ENCODE results near the gene ZNF497. TPM values are rescaled to one million over a fixed set of nuclear protein-coding genes. Genes with fewer than 3 reads are reported as not detected.

The ZNF497 gene
- total and polyA plus RNA-seq, 9 of the 15 experiments (the other 6 are each of a cell fraction or from before 2014, with no cell fraction given) = 0.06 to 0.98 (median 0.44) TPM; not detected in 1

DNA sequence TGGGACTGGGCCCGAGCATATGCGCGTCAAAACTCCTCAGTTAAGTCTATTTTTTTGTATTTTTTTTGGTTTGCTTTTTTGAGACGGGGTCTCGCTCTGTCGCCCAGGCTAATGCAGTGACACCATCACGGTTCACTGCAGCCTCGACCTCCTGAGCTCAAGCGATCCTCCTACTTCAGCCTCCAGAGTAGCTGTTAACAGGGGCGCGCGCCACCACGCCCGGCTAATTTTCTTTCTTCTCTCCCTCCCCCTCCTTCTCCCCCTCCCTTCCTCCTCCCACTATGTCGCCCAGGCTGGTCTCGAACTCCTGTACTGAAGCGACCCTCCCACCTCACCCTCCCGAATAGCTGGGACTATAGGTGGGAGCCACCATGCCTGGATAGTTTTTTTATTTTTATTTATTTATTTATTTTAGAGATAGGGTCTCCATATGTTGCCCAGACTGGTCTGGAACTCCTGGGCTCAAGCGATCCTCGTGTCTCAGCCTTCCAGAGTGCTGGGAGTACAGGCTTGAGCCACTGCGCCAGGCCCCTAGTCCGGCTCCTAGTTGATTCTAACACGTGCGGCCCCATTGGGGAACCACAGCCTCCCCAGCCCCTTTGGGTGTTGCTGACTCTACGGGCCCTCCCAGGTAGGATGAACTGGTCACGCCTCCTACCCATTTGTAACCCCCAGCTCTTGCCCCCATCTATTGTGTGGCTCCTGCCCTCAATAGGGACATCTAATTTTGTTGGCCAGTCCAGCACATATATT lies 19.1 kb upstream of the ZNF497 start (continued):
- TF ChIP-seq, protein P1, sequence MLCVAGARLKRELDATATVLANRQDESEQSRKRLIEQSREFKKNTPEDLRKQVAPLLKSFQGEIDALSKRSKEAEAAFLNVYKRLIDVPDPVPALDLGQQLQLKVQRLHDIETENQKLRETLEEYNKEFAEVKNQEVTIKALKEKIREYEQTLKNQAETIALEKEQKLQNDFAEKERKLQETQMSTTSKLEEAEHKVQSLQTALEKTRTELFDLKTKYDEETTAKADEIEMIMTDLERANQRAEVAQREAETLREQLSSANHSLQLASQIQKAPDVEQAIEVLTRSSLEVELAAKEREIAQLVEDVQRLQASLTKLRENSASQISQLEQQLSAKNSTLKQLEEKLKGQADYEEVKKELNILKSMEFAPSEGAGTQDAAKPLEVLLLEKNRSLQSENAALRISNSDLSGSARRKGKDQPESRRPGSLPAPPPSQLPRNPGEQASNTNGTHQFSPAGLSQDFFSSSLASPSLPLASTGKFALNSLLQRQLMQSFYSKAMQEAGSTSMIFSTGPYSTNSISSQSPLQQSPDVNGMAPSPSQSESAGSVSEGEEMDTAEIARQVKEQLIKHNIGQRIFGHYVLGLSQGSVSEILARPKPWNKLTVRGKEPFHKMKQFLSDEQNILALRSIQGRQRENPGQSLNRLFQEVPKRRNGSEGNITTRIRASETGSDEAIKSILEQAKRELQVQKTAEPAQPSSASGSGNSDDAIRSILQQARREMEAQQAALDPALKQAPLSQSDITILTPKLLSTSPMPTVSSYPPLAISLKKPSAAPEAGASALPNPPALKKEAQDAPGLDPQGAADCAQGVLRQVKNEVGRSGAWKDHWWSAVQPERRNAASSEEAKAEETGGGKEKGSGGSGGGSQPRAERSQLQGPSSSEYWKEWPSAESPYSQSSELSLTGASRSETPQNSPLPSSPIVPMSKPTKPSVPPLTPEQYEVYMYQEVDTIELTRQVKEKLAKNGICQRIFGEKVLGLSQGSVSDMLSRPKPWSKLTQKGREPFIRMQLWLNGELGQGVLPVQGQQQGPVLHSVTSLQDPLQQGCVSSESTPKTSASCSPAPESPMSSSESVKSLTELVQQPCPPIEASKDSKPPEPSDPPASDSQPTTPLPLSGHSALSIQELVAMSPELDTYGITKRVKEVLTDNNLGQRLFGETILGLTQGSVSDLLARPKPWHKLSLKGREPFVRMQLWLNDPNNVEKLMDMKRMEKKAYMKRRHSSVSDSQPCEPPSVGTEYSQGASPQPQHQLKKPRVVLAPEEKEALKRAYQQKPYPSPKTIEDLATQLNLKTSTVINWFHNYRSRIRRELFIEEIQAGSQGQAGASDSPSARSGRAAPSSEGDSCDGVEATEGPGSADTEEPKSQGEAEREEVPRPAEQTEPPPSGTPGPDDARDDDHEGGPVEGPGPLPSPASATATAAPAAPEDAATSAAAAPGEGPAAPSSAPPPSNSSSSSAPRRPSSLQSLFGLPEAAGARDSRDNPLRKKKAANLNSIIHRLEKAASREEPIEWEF (CRISPR knock-in tag; IDR thresholded peaks at IDR 0.05) = no peak
- TF ChIP-seq, protein P2, sequence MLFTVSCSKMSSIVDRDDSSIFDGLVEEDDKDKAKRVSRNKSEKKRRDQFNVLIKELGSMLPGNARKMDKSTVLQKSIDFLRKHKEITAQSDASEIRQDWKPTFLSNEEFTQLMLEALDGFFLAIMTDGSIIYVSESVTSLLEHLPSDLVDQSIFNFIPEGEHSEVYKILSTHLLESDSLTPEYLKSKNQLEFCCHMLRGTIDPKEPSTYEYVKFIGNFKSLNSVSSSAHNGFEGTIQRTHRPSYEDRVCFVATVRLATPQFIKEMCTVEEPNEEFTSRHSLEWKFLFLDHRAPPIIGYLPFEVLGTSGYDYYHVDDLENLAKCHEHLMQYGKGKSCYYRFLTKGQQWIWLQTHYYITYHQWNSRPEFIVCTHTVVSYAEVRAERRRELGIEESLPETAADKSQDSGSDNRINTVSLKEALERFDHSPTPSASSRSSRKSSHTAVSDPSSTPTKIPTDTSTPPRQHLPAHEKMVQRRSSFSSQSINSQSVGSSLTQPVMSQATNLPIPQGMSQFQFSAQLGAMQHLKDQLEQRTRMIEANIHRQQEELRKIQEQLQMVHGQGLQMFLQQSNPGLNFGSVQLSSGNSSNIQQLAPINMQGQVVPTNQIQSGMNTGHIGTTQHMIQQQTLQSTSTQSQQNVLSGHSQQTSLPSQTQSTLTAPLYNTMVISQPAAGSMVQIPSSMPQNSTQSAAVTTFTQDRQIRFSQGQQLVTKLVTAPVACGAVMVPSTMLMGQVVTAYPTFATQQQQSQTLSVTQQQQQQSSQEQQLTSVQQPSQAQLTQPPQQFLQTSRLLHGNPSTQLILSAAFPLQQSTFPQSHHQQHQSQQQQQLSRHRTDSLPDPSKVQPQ (CRISPR knock-in tag; IDR thresholded peaks at IDR 0.05; ENCODE audit: borderline replicate concordance) = no peak
- peak; percentile 93 for TF ChIP-seq ZNF121 (CRISPR knock-in tag; conservative IDR thresholded peaks at IDR 0.05)
- no peak for TF ChIP-seq NR3C1 (CRISPR knock-in tag; IDR thresholded peaks at IDR 0.05)
- 0 out of 2 replicates have a peak, but pooled peaks have one; percentile 1 for TF ChIP-seq ELF4 (CRISPR knock-in tag; IDR thresholded peaks at IDR 0.05)
- no peak for TF ChIP-seq NR2C2 (CRISPR knock-in tag; IDR thresholded peaks at IDR 0.05)
- no peak for TF ChIP-seq NR2C2 (tag; IDR thresholded peaks at IDR 0.05)
- no peak for TF ChIP-seq RAD21 (CRISPR knock-in tag; conservative IDR thresholded peaks at IDR 0.05 in 1 of 2, IDR thresholded peaks at IDR 0.05 in 1 of 2)
- TF ChIP-seq, protein P3, sequence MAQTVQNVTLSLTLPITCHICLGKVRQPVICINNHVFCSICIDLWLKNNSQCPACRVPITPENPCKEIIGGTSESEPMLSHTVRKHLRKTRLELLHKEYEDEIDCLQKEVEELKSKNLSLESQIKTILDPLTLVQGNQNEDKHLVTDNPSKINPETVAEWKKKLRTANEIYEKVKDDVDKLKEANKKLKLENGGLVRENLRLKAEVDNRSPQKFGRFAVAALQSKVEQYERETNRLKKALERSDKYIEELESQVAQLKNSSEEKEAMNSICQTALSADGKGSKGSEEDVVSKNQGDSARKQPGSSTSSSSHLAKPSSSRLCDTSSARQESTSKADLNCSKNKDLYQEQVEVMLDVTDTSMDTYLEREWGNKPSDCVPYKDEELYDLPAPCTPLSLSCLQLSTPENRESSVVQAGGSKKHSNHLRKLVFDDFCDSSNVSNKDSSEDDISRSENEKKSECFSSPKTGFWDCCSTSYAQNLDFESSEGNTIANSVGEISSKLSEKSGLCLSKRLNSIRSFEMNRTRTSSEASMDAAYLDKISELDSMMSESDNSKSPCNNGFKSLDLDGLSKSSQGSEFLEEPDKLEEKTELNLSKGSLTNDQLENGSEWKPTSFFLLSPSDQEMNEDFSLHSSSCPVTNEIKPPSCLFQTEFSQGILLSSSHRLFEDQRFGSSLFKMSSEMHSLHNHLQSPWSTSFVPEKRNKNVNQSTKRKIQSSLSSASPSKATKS (CRISPR knock-in tag; IDR thresholded peaks at IDR 0.05) = no peak
- TF ChIP-seq GTF2A2 (tag; IDR thresholded peaks at IDR 0.05) = no peak
- no peak for TF ChIP-seq ARID2 (IDR thresholded peaks at IDR 0.05)
- no peak for TF ChIP-seq ZNF75A (CRISPR knock-in tag; IDR thresholded peaks at IDR 0.05)
- no peak; the same call in 1 of the 2 replicates for TF ChIP-seq SUPT5H (IDR thresholded peaks at IDR 0.05)
- TF ChIP-seq SETDB1 (IDR thresholded peaks at IDR 0.05; ENCODE audit: low read length) = no peak
- TF ChIP-seq, protein P4, sequence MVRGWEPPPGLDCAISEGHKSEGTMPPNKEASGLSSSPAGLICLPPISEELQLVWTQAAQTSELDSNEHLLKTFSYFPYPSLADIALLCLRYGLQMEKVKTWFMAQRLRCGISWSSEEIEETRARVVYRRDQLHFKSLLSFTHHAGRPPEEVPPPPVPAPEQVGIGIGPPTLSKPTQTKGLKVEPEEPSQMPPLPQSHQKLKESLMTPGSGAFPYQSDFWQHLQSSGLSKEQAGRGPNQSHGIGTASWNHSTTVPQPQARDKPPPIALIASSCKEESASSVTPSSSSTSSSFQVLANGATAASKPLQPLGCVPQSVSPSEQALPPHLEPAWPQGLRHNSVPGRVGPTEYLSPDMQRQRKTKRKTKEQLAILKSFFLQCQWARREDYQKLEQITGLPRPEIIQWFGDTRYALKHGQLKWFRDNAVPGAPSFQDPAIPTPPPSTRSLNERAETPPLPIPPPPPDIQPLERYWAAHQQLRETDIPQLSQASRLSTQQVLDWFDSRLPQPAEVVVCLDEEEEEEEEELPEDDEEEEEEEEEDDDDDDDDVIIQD (CRISPR knock-in tag; IDR thresholded peaks at IDR 0.05) = no peak

Measured in K562 (cell line).